ENCODE results near the gene HEG1.

Gene HEG1

GRCh38 chr3:124978627-124979026 is 77.2 kb downstream of the HEG1 start:
- Histone ChIP-seq H3K27me3 (replicated peaks; ENCODE audit: control insufficient read depth, insufficient read depth, low read length) (no peaks in the 10 kb centered on the region), H3K4me3 (replicated peaks; ENCODE audit: low read depth, low read length) (no peak overlapping the region), H3K36me3 (ENCODE audit: control insufficient read depth, insufficient read depth, low read length) (peaks cover 5% of the 10 kb centered on the region)
- no peak for DNase-seq (ENCODE audit: extremely low read depth, insufficient read length)
- TF ChIP-seq, protein P1, sequence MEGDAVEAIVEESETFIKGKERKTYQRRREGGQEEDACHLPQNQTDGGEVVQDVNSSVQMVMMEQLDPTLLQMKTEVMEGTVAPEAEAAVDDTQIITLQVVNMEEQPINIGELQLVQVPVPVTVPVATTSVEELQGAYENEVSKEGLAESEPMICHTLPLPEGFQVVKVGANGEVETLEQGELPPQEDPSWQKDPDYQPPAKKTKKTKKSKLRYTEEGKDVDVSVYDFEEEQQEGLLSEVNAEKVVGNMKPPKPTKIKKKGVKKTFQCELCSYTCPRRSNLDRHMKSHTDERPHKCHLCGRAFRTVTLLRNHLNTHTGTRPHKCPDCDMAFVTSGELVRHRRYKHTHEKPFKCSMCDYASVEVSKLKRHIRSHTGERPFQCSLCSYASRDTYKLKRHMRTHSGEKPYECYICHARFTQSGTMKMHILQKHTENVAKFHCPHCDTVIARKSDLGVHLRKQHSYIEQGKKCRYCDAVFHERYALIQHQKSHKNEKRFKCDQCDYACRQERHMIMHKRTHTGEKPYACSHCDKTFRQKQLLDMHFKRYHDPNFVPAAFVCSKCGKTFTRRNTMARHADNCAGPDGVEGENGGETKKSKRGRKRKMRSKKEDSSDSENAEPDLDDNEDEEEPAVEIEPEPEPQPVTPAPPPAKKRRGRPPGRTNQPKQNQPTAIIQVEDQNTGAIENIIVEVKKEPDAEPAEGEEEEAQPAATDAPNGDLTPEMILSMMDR (IDR thresholded peaks at IDR 0.05; ENCODE audit: insufficient read depth, low read length, poor library complexity, severe bottlenecking): no peak

GRCh38 chr3:124976383-124976782 is 79.4 kb downstream of the HEG1 start:
- Histone ChIP-seq H3K36me3 (ENCODE audit: control insufficient read depth, insufficient read depth, low read length) (peaks cover 6% of the 10 kb centered on the region), H3K4me3 (replicated peaks; ENCODE audit: low read depth, low read length) (no peak overlapping the region), H3K27me3 (replicated peaks; ENCODE audit: control insufficient read depth, insufficient read depth, low read length) (no peaks in the 10 kb centered on the region)
- TF ChIP-seq, protein P1 (IDR thresholded peaks at IDR 0.05; ENCODE audit: insufficient read depth, low read length, poor library complexity, severe bottlenecking): no peak
- DNase-seq (ENCODE audit: extremely low read depth, insufficient read length): no peak

GRCh38 chr3:124974691-124975090 is 81.1 kb downstream of the HEG1 start:
- H3K27me3 ChIP-seq (replicated peaks; ENCODE audit: control insufficient read depth, insufficient read depth, low read length): no peaks in the 10 kb centered on the region
- TF ChIP-seq, protein P1 (IDR thresholded peaks at IDR 0.05; ENCODE audit: insufficient read depth, low read length, poor library complexity, severe bottlenecking): no peak
- H3K4me3 ChIP-seq (replicated peaks; ENCODE audit: low read depth, low read length): no peak overlapping the region
- no peak for DNase-seq (ENCODE audit: extremely low read depth, insufficient read length)
- H3K36me3 ChIP-seq (ENCODE audit: control insufficient read depth, insufficient read depth, low read length): peaks cover 10% of the 10 kb centered on the region

DNA sequence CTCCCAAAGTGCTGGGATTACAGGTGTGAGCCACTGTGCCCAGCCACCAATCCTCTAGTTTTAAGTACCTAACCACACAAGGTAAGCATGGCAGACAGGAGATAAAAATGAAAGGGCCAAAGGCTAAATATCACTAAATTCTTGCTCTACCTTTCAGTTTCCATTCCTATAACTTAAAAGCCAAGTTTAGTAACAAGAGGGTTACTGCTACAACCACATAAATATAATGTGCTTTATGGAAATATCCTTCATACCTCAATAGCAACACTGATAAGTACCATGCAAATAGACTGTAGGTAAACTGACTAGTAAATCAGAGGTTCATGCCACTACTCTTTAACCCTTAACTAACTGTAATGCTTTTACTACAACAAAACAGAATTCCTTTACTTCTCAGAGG is 82.5 kb downstream of the HEG1 start:
- Histone ChIP-seq H3K27me3 (replicated peaks; ENCODE audit: control insufficient read depth, insufficient read depth, low read length) (no peaks in the 10 kb centered on the region), H3K4me3 (replicated peaks; ENCODE audit: low read depth, low read length) (no peak overlapping the region), H3K36me3 (ENCODE audit: control insufficient read depth, insufficient read depth, low read length) (peaks cover 10% of the 10 kb centered on the region)
- TF ChIP-seq, protein P1 (IDR thresholded peaks at IDR 0.05; ENCODE audit: insufficient read depth, low read length, poor library complexity, severe bottlenecking): no peak
- DNase-seq (ENCODE audit: extremely low read depth, insufficient read length): no peak

DNA sequence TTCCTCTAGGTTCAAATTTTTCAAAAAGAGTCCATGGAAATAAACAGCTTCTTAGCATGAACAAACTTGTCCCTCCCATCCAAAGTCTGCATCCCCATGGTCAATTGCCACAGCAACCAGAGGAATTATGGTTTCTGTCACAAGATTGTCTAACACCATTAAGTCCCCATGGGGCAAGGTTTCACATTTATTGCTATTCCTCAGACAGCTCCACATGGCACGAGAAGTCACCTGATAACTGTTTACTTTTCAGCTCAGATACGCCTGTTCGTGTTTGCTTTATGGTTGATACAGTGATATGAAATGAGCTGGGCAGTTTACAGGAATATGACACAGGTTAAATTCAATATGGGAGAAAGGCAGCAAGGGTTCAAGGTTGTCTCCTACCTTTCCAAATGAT is 83.3 kb downstream of the HEG1 start:
- no peak for DNase-seq (ENCODE audit: extremely low read depth, insufficient read length)
- Histone ChIP-seq H3K4me3 (replicated peaks; ENCODE audit: low read depth, low read length) (no peak overlapping the region), H3K27me3 (replicated peaks; ENCODE audit: control insufficient read depth, insufficient read depth, low read length) (no peaks in the 10 kb centered on the region), H3K36me3 (ENCODE audit: control insufficient read depth, insufficient read depth, low read length) (peaks cover 8% of the 10 kb centered on the region)
- TF ChIP-seq, protein P1 (IDR thresholded peaks at IDR 0.05; ENCODE audit: insufficient read depth, low read length, poor library complexity, severe bottlenecking): no peak
